GM12892 (cell line): ENCODE results near the gene IL13.

Experiments used
- DNase-seq: peaks from one replicate; pipeline ENCODE4 v3.0.0; 2011; ENCODE audit not compliant: insufficient read length
- FAIRE-seq: peaks from 2 replicates; lab custom pipeline; 2011; peaks lifted over from hg19 to GRCh38; lab: Jason Lieb, UNC
- POLR2A ChIP-seq: IDR thresholded peaks from 2 replicates; pipeline ENCODE4 v1.6.1; 2011; ENCODE audit warnings: low read depth, low read length, control low read depth
- POLR2AphosphoS5 ChIP-seq: IDR thresholded peaks from 2 replicates; pipeline ENCODE4 v1.6.1; 2011; ENCODE audit warnings: low read depth, low read length, control low read depth
- TAF1 ChIP-seq: IDR thresholded peaks from 2 replicates; pipeline ENCODE4 v1.6.1; 2011; ENCODE audit warnings: low read depth, mild to moderate bottlenecking, control low read depth, low read length, borderline replicate concordance

Gene IL13

GRCh38 chr5:132677191-132677590 is 19.2 kb downstream of the IL13 start:
- TF ChIP-seq POLR2A = no peak
- TF ChIP-seq POLR2AphosphoS5 = no peak
- TF ChIP-seq TAF1 = no peak
- no peak for FAIRE-seq
- DNase-seq = no peak

GRCh38 chr5:132677682-132678400 is 19.9 kb downstream of the IL13 start:
- FAIRE-seq = no peak

DNA sequence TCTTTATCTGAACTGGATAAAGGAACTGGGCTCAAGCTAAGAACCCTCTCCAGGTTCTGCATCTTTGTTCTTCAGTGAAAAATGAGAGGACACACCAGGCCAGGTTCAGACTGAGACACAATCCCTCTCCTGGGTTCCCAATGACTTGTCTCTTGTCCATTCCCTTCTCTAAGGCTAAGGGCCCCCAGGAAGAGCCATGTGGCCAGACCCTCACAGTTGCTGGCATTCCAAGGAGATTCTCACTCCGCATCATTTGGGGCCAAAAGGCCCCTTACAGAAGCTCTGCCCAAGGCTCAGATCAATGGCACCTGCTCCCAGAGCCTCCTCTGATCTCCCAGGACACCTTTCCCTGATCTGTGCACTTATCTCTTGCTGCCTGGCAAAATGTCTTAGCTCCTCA is 20.8 kb downstream of the IL13 start:
- TF ChIP-seq POLR2AphosphoS5 (no peak), POLR2A (no peak), TAF1 (no peak)
- FAIRE-seq (no peak), DNase-seq (no peak)

More at GRCh38 chr5:132677682-132678400, 19.9 kb downstream of the IL13 start:
- no peak for DNase-seq
- TF ChIP-seq TAF1 = no peak
- no peak for TF ChIP-seq POLR2A
- TF ChIP-seq POLR2AphosphoS5 = no peak

DNA sequence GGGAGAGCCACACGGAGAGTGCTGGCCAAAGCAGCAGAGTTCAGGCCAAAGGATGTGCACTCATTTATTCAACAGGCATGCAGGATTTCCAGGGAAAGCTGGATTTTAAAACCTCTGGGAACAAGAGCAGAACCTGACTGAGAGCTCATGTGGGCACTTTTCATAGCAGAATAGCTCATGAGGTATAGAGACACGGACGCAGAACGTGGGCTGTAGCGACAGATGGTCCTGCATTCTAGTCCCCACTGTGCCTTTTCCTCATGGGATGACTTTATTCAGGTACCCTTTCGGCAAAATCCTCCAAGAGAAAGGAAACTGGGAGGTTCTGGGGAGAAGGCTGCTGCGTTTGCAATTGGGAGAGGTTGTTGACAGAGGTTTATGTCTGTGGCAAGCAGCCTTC is 21.2 kb downstream of the IL13 start:
- TF ChIP-seq TAF1 = no peak
- no peak for TF ChIP-seq POLR2A
- TF ChIP-seq POLR2AphosphoS5 = no peak
- DNase-seq (no peak), FAIRE-seq (no peak)

- FAIRE-seq (no peak), DNase-seq (no peak)
Measured at GRCh38 chr5:132679717-132680380, 21.9 kb downstream of the IL13 start.

DNA sequence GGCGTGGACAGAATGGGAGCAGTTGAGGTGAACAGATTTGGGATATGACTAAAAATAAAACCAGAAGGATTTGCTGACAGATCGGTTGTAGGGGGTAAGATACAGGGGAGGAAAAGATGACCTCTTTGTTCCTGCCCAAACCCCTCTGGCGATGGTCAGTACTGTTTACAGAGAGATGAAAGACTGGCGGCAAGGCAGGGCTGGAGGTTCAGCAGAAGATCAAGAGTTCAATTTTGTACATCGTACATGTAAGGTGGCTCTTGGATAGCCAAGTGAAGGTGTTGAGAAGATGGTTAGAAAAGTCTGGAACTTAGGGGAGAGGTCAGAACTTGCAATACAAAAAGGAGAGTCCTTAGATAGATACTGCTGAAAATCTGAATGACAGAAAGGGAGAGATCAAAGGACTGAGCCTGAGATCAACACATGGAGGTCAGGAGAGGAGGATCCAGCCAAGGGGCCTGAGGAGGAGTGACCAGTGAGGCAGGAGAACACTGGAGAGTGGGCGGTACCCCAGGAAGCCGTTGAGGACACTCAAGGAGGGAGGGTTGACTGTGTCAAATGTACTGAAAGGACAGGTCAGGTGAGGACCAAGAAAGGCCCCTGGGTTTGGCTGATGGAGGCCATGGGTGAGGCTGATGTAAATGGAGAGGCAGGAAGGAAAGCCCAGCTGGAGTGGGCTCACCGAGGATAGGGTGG is 23.0 kb downstream of the IL13 start:
- no peak for DNase-seq
- TF ChIP-seq POLR2A = no peak
- no peak for TF ChIP-seq TAF1
- no peak for TF ChIP-seq POLR2AphosphoS5
- no peak for FAIRE-seq

More at GRCh38 chr5:132679717-132680380, 21.9 kb downstream of the IL13 start:
- TF ChIP-seq TAF1 = no peak
- TF ChIP-seq POLR2A = no peak
- no peak for TF ChIP-seq POLR2AphosphoS5

DNA sequence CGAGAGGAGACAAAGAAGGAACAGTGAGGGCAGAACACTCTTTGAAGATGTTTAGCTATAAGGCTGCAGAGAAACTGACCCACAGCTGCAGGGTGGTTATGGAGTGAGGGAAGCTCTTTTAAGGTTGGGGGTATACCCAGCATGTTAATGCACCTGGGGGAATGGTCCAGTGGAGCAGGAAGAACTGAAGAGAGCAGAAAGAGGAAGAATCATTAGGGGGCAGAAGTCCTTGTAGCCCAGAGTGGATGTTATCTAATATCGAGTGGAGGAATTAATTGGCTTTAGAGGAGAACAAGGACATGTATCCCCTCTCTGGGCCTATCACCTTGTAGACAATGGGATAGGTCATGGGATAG is 23.5 kb downstream of the IL13 start:
- TF ChIP-seq TAF1 = no peak
- no peak for TF ChIP-seq POLR2AphosphoS5
- no peak for TF ChIP-seq POLR2A
- DNase-seq (no peak), FAIRE-seq (peak; percentile 54)

GRCh38 chr5:132681983-132682382 is 24.0 kb downstream of the IL13 start:
- TF ChIP-seq POLR2A (no peak), POLR2AphosphoS5 (no peak), TAF1 (no peak)
- DNase-seq (no peak), FAIRE-seq (no peak)

GRCh38 chr5:132684491-132684890 is 26.5 kb downstream of the IL13 start:
- DNase-seq = no peak
- FAIRE-seq = no peak
- TF ChIP-seq POLR2AphosphoS5 = no peak
- TF ChIP-seq POLR2A = no peak
- TF ChIP-seq TAF1 = no peak

- FAIRE-seq (no peak), DNase-seq (no peak)
- TF ChIP-seq TAF1 (no peak), POLR2A (no peak), POLR2AphosphoS5 (no peak)
Measured at GRCh38 chr5:132684922-132685720, 27.1 kb downstream of the IL13 start.

- FAIRE-seq = no peak
- no peak for DNase-seq
- no peak for TF ChIP-seq POLR2AphosphoS5
- TF ChIP-seq TAF1 = no peak
- no peak for TF ChIP-seq POLR2A
Measured at GRCh38 chr5:132686193-132686592, 28.2 kb downstream of the IL13 start.
